ENCODE data around the gene EYS. TPM values are rescaled to one million over a fixed set of nuclear protein-coding genes. Genes with fewer than 3 reads are reported as not detected.

Gene EYS
- total and polyA plus RNA-seq, 7 donors = 0.07 to 0.46 TPM; not detected in 5

GRCh38 chr6:63919556-63920110 lies 1787.4 kb downstream of the EYS start:
- Histone ChIP-seq H3K27ac (no peak overlapping the region), H3K9me3 (no peaks in the 10 kb centered on the region), H3K4me3 (no peak overlapping the region), H3K36me3 (no peaks in the 10 kb centered on the region), H3K4me1 (no peaks in the 10 kb centered on the region), H3K27me3 (no peaks in the 10 kb centered on the region)
- TF ChIP-seq POLR2A (IDR thresholded peaks at IDR 0.05) = no peak
- no peak for TF ChIP-seq POLR2AphosphoS5 (IDR thresholded peaks at IDR 0.05)
- TF ChIP-seq EP300 (IDR thresholded peaks at IDR 0.05) = no peak
- TF ChIP-seq, protein P1, sequence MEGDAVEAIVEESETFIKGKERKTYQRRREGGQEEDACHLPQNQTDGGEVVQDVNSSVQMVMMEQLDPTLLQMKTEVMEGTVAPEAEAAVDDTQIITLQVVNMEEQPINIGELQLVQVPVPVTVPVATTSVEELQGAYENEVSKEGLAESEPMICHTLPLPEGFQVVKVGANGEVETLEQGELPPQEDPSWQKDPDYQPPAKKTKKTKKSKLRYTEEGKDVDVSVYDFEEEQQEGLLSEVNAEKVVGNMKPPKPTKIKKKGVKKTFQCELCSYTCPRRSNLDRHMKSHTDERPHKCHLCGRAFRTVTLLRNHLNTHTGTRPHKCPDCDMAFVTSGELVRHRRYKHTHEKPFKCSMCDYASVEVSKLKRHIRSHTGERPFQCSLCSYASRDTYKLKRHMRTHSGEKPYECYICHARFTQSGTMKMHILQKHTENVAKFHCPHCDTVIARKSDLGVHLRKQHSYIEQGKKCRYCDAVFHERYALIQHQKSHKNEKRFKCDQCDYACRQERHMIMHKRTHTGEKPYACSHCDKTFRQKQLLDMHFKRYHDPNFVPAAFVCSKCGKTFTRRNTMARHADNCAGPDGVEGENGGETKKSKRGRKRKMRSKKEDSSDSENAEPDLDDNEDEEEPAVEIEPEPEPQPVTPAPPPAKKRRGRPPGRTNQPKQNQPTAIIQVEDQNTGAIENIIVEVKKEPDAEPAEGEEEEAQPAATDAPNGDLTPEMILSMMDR (IDR thresholded peaks at IDR 0.05) = no peak
- intact Hi-C loops (cut with DNase I) = no loop called here
- 85 to 87% methylated on average over 7 of the region's 7 CpGs for WGBS, 2 donors
- DNase-seq = no peak

DNA sequence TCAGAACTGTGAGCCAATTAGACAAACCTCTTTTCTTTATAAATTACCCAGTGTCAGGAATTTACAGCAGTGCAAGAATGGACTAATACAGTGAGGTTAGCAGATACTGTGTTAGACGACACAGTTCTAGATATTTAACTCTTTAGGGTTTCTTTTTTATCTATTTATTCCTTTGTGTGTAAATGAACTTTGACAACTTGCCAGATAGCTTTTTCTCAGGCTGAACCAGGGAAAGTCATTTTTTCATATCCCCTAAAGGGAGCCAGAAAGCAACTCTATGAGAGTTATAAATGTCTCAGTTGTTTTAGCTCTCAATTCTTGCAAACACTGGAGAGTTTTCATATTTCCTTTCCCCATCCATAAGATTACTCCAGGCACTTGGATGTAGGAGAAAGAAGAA lies 1794.1 kb downstream of the EYS start:
- TF ChIP-seq POLR2A (IDR thresholded peaks at IDR 0.05) (no peak), POLR2AphosphoS5 (IDR thresholded peaks at IDR 0.05) (no peak), EP300 (IDR thresholded peaks at IDR 0.05) (no peak)
- TF ChIP-seq, protein P1 (IDR thresholded peaks at IDR 0.05) = no peak

GRCh38 chr6:63910863-63911551 lies 1796.0 kb downstream of the EYS start:
- no peak for DNase-seq
- H3K27ac ChIP-seq = no peak overlapping the region
- H3K4me3 ChIP-seq = no peak overlapping the region
- intact Hi-C loops (cut with DNase I) = no loop called here
- H3K9me3 ChIP-seq = no peaks in the 10 kb centered on the region
- no peak for TF ChIP-seq POLR2A (IDR thresholded peaks at IDR 0.05)
- TF ChIP-seq, protein P1 (IDR thresholded peaks at IDR 0.05) = no peak
- no peak for TF ChIP-seq EP300 (IDR thresholded peaks at IDR 0.05)
- TF ChIP-seq POLR2AphosphoS5 (IDR thresholded peaks at IDR 0.05) = no peak
- H3K4me1 ChIP-seq = no peaks in the 10 kb centered on the region
- WGBS, 2 donors = 78 to 88% methylated on average over 2 of the region's 2 CpGs
- no peaks in the 10 kb centered on the region for H3K27me3 ChIP-seq
- no peaks in the 10 kb centered on the region for H3K36me3 ChIP-seq

More for the DNA sequence above, 1794.1 kb downstream of the EYS start:
- no peaks in the 10 kb centered on the region for H3K36me3 ChIP-seq
- WGBS, 2 donors = 33 to 59% methylated on average over 1 of the region's 1 CpG
- H3K9me3 ChIP-seq = no peaks in the 10 kb centered on the region
- intact Hi-C loops (cut with DNase I) = no loop called here
- no peaks in the 10 kb centered on the region for H3K27me3 ChIP-seq
- no peak overlapping the region for H3K4me3 ChIP-seq
- H3K4me1 ChIP-seq = no peaks in the 10 kb centered on the region
- no peak for DNase-seq
- no peak overlapping the region for H3K27ac ChIP-seq

GRCh38 chr6:63904650-63905248 lies 1802.3 kb downstream of the EYS start:
- 48 to 58% methylated on average over 4 of the region's 4 CpGs for WGBS, 2 donors
- Histone ChIP-seq H3K27ac (no peak overlapping the region), H3K27me3 (no peaks in the 10 kb centered on the region), H3K4me3 (no peak overlapping the region), H3K36me3 (no peaks in the 10 kb centered on the region), H3K9me3 (no peaks in the 10 kb centered on the region), H3K4me1 (no peaks in the 10 kb centered on the region)
- no peak for DNase-seq
- TF ChIP-seq POLR2A (IDR thresholded peaks at IDR 0.05) = no peak
- TF ChIP-seq POLR2AphosphoS5 (IDR thresholded peaks at IDR 0.05) = no peak
- TF ChIP-seq EP300 (IDR thresholded peaks at IDR 0.05) = no peak
- TF ChIP-seq, protein P1 (IDR thresholded peaks at IDR 0.05) = no peak
- intact Hi-C loops (cut with DNase I) = no loop called here
